Measurements from ENCODE around the gene QKI.
"Not testable (repeated sequence)": the region's sequence is repeated elsewhere in the genome, so short reads cannot be mapped to it uniquely, and the experiment has no call there.

The QKI gene

GRCh38 chr6:163444077-163444476, 29.6 kb downstream of the QKI start:
- DNase-seq = no peak

- DNase-seq = no peak
These were observed 32.0 kb downstream of the QKI start for GRCh38 chr6:163446549-163446948.

- no peak for DNase-seq
These were observed 34.6 kb downstream of the QKI start for GRCh38 chr6:163449076-163449475.

GRCh38 chr6:163454425-163454824, 39.9 kb downstream of the QKI start:
- DNase-seq = no peak

- no peak for DNase-seq
These were observed 41.0 kb downstream of the QKI start for GRCh38 chr6:163455552-163455951.

GRCh38 chr6:163457637-163458561, 43.4 kb downstream of the QKI start:
- peak; percentile 11 for DNase-seq

- no peak for DNase-seq
These were observed 44.5 kb downstream of the QKI start for GRCh38 chr6:163459007-163459406.

- DNase-seq = no peak
These were observed 45.0 kb downstream of the QKI start for GRCh38 chr6:163459536-163459935.

GRCh38 chr6:163460307-163460782, 45.8 kb downstream of the QKI start:
- peak; percentile 47 for DNase-seq

- no peak for DNase-seq
These were observed 47.2 kb downstream of the QKI start for GRCh38 chr6:163461696-163462095.

- no peak for DNase-seq
These were observed 48.7 kb downstream of the QKI start for GRCh38 chr6:163463180-163463579.

- no peak for DNase-seq
These were observed 49.3 kb downstream of the QKI start for GRCh38 chr6:163463795-163464194.

- DNase-seq = no peak
These were observed 52.4 kb downstream of the QKI start for GRCh38 chr6:163466839-163467390.

GRCh38 chr6:163468738-163469137, 54.2 kb downstream of the QKI start:
- no peak for DNase-seq

GRCh38 chr6:163469459-163469985, 55.0 kb downstream of the QKI start:
- DNase-seq = no peak

GRCh38 chr6:163470611-163471010, 56.1 kb downstream of the QKI start:
- no peak for DNase-seq

- DNase-seq = no peak
These were observed 60.1 kb downstream of the QKI start for GRCh38 chr6:163474581-163474980.

GRCh38 chr6:163476946-163477345, 62.4 kb downstream of the QKI start:
- not testable (repeated sequence) for DNase-seq

GRCh38 chr6:163483107-163483506, 68.6 kb downstream of the QKI start:
- DNase-seq = no peak

GRCh38 chr6:163485388-163485851, 70.9 kb downstream of the QKI start:
- no peak for DNase-seq

- no peak for DNase-seq
These were observed 72.3 kb downstream of the QKI start for GRCh38 chr6:163486821-163487220.

GRCh38 chr6:163487606-163488005, 73.1 kb downstream of the QKI start:
- DNase-seq = no peak

GRCh38 chr6:163489584-163489983, 75.1 kb downstream of the QKI start:
- no peak for DNase-seq

Data from activated CD4-positive, alpha-beta T cell treated with anti-CD3 and anti-CD28 coated beads, Interleukin-2, Interleukin-6, amounts not matched to agents 100 ng/mL and 50 ng/mL, durations not matched to agents 16 hours and 8 hours (primary cell).